HG02885 (cell line): Measurements from ENCODE around the gene RBBP8NL.
"Not testable (repeated sequence)": the region's sequence is repeated elsewhere in the genome, so short reads cannot be mapped to it uniquely, and the experiment has no call there.

Source experiments
- ATAC-seq: cut with Tn5 transposase; IDR thresholded peaks from one replicate; pipeline ENCODE4 v1.9.1; 2021; ENCODE audit warnings: mild to moderate bottlenecking; ENCODE audit not compliant: unreplicated experiment, poor library complexity

Gene RBBP8NL

DNA sequence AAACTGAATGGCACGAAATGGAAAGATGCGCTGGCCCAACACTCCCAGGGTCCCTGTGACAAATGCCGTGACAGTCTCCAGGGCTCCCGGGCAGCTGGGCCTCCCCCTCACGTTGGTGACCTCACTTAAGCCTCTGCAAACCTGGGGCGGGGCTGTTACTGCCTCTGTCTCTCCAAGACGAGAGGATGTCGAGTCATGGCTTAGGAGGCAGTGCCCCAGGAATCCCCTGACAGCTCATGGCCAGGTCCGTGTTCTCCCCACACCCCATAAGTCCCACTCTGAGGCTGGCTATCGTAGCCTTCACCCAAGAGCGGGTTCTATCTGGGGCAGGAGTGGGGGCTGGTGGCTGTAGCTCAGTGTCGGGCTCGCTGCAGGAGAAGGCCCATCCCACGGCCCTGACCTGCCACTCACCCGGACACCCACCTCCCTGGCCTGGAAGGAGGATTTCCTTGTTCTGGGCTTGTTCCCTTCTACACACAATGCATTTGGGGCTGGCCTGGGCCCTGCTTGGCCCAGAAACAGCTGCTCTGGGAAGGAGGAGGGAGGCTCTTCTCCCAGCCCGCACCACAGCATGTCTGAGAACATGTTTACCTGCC, 46.0 kb downstream of the RBBP8NL start:
- ATAC-seq, result no peak

DNA sequence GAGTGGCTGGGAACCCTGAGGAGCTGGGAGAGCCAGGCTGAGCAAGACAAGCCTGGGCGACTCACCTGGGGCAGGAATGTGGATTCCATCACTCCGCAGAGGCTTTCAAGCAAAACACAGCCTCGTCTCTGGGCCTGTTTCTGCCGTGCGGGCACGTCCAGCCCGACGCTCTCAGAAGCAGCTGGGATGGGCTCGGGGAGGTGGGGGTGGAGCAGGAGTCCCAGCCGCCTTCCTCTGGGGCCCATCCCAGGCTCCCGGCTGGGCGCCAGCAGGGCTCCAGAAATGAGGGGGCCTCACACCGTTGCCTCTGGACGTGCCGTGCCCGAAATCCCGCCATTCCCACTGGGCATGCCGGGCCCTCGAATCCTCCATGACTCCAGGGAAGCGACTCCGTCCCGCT, 49.1 kb downstream of the RBBP8NL start:
- no peak for ATAC-seq

DNA sequence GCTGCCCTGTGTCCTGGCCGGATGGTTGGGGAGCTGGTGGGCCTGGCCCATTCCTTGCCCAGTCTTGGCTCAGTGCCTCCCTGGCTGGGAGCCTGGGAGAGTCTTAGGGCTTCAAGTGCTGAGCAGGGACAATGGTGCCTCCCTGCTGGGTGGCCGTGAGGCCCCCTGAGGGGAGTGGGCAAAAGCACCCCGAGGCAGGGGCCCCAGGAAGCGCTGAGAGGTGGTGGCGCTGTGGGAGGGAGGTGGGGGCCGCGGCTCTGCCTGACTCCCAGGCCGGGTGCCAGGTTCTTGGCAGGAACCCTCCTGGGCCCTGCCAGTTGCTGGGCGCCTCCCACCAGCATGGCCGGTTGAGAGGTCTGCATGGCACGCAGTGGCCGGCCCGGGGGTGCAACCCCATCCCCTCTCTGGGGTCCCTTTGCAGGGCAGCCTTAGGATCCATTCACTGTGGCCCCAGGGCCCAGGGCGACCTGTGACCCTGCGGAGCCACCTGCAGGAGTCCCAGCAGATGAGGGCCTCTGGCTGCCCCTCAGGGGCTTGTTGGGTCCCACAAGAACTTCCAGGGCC, 49.6 kb downstream of the RBBP8NL start:
- ATAC-seq, result no peak

DNA sequence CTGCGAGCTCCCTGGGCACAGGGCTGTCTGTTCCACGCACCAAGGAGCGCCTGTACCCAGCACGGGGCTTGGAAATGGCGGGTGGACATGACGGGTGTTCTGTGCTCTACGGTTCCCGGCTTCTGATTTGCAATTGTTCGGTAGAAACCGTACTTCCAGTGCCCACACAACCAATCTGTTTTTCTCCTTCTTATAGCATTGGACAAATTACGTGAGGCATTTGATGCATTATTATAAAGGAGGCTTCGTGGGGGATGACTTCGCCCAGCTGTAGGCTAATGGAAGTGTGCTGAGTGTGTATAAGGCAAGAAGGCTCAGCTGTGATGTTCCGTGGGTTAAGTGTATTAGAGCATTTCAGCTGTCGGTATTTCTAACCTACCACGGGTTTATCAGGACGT, 50.3 kb downstream of the RBBP8NL start:
- no peak for ATAC-seq

DNA sequence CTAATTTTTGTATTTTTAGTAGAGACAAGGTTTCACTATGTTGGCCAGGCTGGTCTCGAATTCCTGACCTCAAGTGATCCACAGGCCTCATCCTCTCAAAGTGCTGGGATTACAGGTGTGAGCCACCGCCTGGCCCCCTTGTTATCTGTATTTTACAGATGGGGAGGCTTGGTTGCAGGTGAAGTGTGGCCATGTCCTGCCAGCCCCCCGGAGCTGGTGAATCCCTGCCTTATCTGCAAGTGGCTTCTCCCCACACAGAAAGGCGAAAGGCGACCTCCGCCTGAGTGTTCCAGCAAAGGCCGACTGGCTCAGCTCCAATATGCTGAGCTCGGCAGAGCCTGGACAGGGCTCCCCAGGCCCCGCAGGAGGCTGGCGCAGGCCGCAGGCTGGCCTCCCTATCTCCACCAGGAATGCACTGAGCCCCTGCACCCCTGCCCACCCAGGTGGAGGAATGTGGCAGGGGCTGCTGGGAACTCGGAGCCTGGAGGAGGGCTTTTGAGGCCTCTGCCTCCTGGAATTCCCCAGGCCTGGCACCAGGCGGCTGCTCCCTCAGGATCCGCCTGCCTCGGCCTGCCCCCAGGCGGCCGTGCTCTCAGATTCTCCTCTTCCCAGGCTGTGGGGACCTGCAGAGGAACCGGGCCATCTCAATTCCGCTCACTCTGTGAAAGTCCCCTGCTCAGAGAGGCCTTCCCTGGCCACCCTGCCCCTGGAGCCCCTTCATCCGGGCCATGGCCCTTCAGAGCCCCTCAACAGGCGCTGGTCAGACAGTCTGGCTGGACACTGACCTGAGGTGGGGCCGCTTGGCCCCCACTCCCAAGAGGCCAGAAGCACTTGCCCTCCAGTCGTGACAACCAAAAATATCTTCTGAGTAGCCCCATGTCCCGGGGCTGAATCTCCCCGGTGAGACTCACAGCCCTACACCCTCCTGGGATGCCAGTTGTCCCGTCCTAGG, 51.0 kb downstream of the RBBP8NL start:
- ATAC-seq, result no peak

DNA sequence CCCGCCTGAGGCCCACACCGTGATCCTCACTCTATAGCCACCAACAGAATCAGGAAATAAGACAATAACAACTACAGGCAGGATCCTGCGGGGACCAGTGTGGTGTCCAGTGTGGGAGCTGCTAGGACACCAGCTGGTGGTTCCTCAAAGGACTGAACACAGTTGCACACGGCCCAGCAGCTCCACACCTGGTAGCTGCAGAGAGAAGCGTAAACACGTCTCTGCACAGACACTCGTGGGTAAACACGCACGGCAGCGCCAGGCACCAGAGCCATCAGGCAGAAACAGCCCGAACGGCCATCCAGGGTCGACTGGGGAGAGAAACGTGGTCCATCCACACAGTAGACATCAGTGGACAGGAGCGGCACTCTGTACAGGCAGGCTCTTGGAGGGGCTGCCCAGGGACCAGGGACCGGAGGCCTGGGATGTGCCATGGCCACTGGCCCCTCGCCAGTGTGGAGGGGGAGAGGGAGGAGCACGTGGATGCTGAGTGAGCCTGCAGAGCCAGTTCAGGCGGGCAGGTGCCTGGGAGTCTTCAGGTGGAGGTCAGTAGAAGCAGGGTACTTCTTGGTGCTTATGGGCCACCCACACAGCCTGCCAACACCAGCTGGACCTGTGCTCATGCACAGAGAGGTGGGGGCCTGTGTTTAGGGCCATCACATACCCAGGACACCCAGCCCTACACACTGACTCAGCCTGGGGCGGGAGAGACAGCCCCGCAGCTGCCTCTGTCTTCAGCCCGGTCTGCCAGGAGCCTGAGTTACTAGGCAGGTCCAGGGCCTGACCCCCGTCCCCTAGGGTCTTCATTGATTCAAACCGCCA, 52.8 kb downstream of the RBBP8NL start:
- no peak for ATAC-seq

DNA sequence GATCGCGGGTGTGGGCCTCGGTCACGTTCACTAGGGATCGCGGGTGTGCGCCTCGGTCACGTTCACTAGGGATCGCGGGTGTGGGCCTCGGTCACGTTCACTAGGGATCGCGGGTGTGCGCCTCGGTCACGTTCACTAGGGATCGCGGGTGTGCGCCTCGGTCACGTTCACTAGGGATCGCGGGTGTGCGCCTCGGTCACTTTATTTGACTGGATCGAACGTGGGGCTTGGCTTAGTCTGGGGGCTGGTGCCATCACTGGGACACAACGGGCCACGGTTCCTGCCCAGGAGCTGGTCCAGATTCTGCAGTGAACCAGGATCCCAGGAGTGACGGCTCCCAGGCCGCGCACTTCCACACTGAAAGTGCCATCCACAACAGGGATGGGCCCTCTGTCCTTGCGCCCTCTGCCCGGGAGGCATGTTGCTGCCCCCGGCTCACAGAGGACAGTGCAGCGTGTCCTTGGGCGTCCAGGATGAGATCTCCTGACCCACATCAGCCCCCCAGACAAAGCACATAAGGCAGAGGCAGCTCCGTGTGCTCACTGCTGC, 53.6 kb downstream of the RBBP8NL start:
- ATAC-seq, result not testable (repeated sequence)

DNA sequence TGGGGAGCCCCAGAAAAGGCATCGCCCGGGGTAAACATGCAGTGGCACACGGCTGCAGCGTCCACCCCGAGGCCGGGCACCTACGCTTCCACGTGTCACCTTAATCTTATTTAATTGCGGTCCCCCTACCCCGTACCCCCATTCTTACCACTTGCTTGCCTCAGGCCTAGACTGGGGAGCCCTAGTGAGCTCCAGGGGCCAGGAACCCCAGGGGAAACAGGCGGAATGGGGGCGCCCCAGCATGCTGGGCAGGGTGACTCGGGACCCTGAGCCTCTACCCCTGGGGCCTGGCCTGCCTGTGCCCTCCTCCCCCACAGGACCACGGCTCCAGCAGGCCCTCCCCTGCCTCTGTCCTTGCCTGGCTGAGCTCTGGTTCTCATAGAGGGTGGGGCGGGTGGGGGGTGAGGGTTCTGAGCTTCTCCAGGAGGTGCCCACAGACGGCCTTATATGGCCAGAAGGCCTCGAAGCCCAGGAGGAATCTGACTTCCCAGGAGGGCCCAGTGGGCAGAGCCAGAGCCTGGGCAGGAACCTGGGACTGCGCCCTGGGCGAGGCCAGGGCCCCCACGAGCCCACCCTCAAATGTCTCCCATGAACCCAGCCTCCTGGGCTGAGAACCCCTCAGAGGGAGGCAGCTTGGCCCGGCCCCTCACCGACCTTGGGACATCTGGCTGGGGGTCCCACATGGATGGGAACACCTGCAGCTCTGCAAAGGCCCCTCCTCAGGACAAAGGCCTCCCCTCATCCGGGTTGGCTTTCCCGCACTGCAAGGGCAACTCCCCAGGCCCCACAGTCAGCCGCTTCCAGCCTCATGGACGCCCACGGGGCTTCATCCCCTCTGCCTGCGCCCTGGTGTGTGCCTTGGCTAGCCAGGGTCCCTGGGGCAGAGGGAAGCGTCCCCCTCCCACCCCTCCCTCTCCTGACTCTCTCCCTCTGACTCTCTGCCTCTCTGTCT, 55.0 kb downstream of the RBBP8NL start:
- no peak for ATAC-seq

DNA sequence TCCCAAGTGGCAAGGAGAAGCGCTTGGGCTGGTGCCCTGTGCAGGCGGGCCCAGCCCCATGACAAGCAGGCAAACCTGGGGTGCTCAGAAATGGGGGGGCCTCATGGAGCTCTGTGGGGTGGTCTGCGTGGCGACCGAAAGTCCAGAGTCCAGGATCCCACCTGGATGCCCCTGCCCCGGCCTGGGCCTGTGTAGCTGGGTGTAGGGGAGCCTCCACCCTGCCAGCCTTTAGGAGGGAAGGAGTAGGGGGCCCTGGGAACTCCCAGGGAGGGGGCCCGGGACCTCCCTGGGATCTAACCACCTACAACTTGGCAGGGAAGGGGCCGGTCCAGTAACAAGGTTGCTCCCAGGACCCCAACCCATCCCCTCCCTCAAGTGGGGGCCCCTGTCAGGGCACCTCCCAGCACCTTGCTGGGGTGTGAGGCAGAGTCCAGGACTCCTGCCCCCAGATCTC, 55.7 kb downstream of the RBBP8NL start:
- no peak for ATAC-seq

DNA sequence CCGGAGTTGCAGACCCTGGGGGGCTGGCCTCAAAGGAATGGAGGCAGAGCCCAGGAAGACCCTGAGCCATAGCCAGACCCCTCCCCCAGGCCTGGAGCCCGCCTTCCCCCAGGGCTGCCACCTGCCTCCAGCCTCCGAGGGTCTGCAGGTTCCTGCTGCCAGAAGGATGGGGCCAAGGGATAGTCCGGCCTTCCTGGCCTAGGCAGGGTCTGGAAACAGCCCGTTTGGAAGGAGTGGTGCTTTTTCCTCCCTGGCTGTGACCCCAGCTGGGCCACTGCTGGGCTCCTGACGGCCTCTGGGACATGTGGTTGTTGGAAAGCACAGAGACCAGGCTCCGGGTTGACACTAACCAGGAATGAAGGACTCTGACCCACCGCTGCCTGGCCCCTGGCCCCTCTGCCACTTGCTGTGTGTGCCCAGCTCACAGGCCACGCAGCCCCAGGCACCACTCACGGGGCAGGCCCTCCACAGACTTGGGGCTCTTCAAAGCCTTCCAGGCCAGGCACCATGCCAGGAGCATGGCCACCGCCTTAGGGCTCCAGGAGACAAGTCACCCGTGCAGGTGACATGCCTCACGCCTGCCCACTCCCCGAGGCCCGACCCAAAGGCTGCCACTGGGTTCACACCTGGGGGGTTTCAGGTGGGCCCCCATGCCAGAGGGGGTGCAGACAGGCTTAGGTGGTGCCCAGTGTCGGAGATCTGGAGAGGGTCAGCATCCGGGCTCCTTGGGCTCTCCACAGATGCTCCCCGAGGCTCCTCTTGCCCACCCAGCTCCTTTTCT, 56.3 kb downstream of the RBBP8NL start:
- no peak for ATAC-seq

DNA sequence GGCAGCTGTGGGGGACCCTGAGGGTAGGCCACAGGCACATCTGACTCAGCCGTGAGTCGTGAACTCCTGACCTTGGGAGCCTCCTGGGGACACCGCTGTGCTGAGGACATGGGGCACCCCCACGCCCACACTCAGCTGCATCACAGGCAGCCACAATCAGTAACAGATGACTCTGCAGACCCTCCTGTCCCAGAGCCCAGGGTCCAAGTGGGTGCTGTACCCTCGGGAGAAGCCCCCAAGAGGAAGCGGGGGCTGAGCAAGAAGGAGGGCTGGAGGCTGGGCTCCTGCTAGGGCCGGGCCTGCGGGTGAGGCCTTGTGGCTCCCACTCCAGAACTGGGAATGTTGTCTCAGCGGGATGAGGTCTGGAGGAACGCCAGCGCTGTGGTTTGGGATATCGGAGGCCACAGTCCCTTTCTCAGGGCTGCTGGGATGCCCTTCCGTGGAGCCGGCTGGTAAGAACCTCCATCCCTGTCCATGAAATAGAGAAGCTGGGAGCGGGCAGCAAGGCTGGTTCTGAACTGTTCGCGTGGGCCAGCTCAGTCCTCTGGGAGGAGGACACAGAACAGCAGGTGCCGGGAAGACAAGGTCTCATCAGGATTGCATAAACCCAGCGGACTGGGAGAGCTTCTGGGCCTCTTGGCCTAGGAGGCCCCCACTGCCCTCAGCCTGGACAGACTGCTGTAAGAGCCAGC, 57.1 kb downstream of the RBBP8NL start:
- ATAC-seq, result no peak

DNA sequence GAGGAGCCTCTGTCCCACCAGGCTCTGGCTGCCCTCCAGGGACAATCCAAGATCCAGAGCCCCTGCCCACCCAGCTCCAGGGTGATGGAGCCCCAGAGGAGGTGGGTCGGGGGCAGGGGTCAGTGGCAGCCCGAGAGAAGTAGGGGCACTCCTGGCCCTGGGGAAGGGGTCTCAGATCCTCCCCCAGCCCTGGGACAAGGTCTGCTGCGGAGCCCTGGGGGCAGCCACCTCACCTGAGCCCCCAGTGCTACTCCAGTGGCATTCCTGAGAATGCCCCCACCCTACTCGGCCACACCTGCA, 57.6 kb downstream of the RBBP8NL start:
- ATAC-seq, result no peak

DNA sequence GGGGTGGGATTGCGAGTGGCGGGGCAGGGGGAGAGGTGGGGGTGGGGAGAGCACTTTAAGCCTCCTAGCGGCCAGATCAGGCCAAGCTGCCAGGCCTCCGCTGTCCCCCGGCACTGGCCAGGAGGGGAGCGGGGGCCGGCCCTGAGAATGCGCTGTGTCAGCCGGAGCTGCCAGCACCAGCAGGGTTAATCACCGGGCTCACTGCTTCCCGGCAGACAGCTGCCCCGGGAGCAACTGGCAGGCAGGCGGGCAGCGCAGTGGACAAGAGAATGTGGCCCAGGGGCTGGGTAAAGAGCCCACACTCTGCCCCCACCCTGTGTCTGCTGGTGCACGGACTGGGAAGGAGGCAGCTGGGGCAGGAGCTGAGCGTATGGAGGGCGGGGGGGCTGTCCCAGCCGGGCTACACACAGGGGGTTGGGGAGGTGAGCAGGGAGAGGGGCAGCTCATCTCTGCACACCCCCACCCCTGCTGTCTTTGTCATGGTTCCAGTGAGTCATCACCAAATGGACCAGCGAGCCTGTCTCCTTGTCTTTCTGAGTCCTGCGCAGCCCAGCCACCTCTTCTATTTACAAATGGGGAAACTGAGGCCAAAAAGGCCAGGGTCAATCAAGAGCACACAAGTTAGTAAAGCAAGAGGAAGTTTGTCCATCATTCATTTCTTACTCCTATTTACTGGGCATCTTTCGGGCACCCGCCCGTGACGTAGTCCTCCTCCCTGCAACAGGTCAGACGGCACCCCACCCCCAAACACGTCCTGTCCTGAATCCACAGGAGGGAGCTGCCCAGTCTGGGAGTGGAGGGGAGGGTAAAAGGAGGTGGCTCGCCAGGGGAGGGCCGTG, 58.1 kb downstream of the RBBP8NL start:
- no peak for ATAC-seq

DNA sequence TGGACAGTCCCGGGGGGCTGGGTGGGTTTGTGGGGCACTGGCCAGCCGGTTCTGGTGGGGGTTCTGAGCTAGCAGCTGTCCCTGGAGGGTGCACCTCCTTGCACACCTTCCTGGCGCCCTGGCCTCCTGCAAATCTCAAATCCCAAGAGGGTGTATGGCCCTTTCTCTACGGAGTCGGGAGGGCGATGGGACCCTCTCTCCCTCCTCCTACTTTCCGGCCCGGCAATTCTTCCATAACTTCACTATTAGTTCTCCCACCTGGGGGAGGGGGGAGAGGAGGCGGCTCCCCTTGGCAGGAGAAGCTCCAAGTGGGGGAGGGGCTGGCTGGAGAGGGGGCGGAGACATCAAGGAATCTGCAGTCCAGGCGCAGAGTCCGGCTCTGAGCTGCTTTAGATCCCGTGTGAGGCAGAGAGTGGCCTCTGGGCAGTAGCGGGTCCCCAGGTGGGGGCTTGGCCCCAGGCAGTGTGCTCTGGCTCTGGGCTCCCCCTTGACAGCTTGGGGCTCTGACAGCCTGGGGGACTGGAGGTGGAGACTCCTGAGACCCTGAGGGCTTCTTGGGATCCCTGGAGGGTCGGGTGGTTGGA, 58.9 kb downstream of the RBBP8NL start:
- ATAC-seq, result no peak

DNA sequence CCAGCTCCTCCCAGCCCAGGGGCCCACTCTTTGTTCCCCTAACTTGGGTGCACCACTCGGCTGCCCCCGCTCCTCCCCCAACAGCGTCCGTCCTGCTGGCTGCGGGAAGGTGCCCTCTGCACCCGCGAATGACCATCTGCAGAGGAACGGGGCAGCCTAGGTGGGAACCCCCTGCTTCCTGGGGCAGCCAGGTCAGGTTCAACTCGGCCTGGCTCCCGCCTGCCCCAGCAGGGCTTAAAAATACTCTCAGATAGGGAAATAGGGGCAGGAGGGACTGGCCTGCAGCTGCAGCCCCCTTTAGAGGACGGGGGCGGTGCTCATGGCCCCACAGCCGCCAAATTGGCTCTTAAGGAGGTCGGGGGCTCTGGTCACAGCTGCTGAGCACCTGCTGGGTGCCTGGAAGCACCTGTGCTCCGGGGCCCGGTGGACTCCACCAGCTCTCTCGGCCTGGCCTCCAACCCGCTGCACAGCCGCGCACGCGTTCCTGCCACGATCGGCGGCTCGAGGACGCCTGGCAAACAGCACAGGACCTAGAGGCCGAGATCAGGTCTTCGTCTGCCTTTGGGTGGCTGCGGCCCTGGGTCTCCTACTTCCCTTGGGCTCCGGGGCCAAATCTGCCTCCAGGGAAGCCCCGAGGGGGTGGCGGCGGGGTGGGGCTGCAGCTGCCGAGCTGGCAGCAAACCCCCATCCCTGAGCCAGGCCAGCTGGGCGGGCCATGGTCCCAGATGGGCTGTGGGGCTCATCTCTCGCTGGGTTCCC, 59.5 kb downstream of the RBBP8NL start:
- ATAC-seq, result no peak

DNA sequence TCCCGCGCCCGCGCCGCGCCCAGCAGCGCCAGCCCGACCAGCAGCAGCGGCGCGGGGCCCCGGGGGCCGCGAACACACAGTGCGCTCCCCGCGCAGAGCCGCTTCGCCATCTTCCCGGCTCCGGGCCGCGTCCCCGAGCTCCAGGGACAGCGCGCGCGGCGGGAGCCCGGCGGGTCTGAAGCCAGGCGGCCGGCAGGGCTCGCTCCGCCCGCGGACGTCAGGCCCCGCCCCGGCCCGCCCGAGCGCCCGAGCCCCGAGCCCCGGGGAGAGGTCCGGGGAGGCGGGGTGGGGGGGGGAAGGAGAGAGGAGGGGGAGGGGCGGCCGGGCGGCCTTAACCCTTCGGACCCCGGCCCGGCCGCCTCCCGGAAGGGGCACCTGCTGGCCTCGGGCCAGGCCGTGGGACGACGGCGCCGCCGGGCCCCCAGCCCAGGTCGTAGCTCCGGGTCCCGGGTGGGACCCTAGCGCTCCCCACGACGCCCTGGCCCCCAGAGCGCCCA, 60.2 kb downstream of the RBBP8NL start, which contains the start of gene LAMA5:
Gene LAMA5 (minus strand): TSS at position 177 of the 497 bp plus-strand sequence. CDS start 67 bp downstream, at position 110.
- ATAC-seq, result peak; percentile 35
